Vagina (tissue), 2 donors: ENCODE data around the gene INTS2.

Source experiments
- POLR2AphosphoS5 ChIP-seq, 2 donors: sonication (generic); formaldehyde crosslinking; IDR thresholded peaks; one replicate each; pipeline ENCODE4 v1.9.0; 2017; ENCODE audit warnings: antibody characterized with exemption in 2 of 2, mild to moderate bottlenecking in 2 of 2, low read depth in 1 of 2; ENCODE audit not compliant: insufficient read depth in 1 of 2
- TF ChIP-seq, protein P1 (sequence below), 3 experiments: fragments of 450-650 bp in 2 of 3; fragments of 200-600 bp in 1 of 3; sonication (generic) in 1 of 3; IDR thresholded peaks; one replicate each; pipeline ENCODE4 v1.5.1; 2017 to 2019; ENCODE audit warnings: antibody characterized with exemption in 3 of 3, mild to moderate bottlenecking in 2 of 3, moderate library complexity in 2 of 3

DNA sequence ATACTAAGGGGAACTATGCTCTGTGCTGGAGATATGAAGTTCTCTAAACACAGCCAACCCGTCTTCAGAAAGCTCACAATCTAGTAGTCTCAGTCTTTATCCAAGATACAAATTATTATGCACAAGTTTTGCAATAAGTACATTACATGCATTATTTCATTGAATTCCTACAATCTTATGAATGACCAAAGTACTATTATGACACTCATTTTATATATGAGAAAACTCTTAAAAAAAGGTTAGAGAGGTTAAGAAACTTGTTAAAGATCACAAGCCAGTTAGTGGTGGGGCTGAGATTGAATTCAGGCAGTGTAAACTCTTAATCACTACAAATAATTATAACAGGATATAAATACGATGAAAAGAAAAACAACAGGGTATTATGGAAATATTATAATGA, 59.7 kb downstream of the INTS2 start:
- no peak for TF ChIP-seq POLR2AphosphoS5 (IDR thresholded peaks at IDR 0.05; ENCODE audit: insufficient read depth in 1 of 2, low read depth in 1 of 2)
- TF ChIP-seq, protein P1, sequence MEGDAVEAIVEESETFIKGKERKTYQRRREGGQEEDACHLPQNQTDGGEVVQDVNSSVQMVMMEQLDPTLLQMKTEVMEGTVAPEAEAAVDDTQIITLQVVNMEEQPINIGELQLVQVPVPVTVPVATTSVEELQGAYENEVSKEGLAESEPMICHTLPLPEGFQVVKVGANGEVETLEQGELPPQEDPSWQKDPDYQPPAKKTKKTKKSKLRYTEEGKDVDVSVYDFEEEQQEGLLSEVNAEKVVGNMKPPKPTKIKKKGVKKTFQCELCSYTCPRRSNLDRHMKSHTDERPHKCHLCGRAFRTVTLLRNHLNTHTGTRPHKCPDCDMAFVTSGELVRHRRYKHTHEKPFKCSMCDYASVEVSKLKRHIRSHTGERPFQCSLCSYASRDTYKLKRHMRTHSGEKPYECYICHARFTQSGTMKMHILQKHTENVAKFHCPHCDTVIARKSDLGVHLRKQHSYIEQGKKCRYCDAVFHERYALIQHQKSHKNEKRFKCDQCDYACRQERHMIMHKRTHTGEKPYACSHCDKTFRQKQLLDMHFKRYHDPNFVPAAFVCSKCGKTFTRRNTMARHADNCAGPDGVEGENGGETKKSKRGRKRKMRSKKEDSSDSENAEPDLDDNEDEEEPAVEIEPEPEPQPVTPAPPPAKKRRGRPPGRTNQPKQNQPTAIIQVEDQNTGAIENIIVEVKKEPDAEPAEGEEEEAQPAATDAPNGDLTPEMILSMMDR (IDR thresholded peaks at IDR 0.05), result no peak
